Measurements from ENCODE around the gene ZBTB37.

- no peak for TF ChIP-seq ZSCAN32 (CRISPR knock-in tag; IDR thresholded peaks at IDR 0.05)
- TF ChIP-seq CREB1 (IDR thresholded peaks at IDR 0.05), result no peak
- no peak for TF ChIP-seq CREB1 (CRISPR knock-in tag; IDR thresholded peaks at IDR 0.05)
- no peak for TF ChIP-seq KDM1A (IDR thresholded peaks at IDR 0.05)
These were observed 49.7 kb upstream of the ZBTB37 start for GRCh38 chr1:173818459-173818858.

All from K562 (cell line).